Choroid plexus epithelial cell (primary cell): ENCODE measurements around the gene ZMIZ1.

ENCODE experiments used
- DNase-seq: peaks from one replicate; pipeline ENCODE4 v3.0.0-alpha.2; 2010; ENCODE audit warnings: low read depth
- H3K4me3 ChIP-seq: 2 replicates; pipeline ENCODE4 v1.5.1; 2011; ENCODE audit warnings: low read depth, mild to moderate bottlenecking, control low read depth, low read length, moderate library complexity
- TF ChIP-seq, protein P1 (sequence below): conservative IDR thresholded peaks from 2 replicates; pipeline ENCODE4 v1.5.1; 2011; ENCODE audit warnings: low read depth, mild to moderate bottlenecking, control low read depth, inconsistent platforms, low read length, moderate library complexity

The ZMIZ1 gene

GRCh38 chr10:79242620-79243152 lies 173.9 kb downstream of the ZMIZ1 start:
- TF ChIP-seq, protein P1, sequence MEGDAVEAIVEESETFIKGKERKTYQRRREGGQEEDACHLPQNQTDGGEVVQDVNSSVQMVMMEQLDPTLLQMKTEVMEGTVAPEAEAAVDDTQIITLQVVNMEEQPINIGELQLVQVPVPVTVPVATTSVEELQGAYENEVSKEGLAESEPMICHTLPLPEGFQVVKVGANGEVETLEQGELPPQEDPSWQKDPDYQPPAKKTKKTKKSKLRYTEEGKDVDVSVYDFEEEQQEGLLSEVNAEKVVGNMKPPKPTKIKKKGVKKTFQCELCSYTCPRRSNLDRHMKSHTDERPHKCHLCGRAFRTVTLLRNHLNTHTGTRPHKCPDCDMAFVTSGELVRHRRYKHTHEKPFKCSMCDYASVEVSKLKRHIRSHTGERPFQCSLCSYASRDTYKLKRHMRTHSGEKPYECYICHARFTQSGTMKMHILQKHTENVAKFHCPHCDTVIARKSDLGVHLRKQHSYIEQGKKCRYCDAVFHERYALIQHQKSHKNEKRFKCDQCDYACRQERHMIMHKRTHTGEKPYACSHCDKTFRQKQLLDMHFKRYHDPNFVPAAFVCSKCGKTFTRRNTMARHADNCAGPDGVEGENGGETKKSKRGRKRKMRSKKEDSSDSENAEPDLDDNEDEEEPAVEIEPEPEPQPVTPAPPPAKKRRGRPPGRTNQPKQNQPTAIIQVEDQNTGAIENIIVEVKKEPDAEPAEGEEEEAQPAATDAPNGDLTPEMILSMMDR: no peak
- peak overlapping the region; percentile 58 for H3K4me3 ChIP-seq
- DNase-seq: peak; percentile 83

DNA sequence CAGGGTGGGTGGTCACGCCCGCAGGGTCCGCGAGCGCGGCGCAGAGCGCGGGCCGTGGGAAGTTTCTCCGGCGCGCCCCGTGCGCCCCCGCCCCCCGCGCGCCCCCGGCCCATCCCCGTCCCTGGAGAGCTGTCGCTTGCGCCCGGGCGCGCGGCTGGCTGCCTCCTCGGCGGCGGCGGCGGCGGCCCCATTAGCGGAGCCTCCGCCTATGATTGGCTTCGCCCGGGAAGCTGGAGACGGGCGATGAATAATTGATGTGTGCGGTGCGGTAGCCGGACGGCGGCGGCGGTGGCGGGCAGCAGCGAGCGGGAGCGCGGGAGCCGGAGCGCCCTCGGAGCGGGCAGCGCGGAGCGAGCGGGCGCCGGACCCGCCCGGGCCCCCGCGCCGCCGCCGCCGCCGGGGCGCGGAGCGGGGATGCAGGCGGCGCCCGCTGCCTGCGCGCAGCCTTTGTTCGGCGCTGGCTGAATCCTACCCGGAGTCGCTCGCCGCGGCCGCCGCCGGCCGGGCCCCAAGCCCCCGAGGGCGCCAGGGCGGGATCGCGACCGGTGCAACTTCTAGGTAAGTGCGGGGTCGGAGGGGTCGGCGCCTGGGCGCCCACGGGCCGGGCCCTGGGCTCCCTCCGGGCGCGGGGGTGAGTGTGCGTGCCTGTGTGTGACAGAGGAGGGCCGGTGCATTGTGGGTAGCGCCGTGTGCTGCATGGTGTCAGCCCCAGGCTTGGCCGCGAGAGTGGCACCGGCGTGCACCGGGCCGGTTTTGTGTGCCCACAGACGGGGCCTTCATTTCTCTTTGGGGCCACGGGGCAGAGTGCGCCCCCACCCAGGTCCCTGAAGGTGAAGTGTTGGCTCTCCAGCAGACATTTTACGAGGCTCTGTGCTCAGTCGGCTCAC lies 174.7 kb downstream of the ZMIZ1 start:
- no peak for DNase-seq
- TF ChIP-seq, protein P1: no peak
- H3K4me3 ChIP-seq: peak overlapping the region; percentile 58

- TF ChIP-seq, protein P1: no peak
- DNase-seq: no peak
- H3K4me3 ChIP-seq: peak overlapping the region; percentile 58
Observed at GRCh38 chr10:79244068-79244442, 175.3 kb downstream of the ZMIZ1 start.

DNA sequence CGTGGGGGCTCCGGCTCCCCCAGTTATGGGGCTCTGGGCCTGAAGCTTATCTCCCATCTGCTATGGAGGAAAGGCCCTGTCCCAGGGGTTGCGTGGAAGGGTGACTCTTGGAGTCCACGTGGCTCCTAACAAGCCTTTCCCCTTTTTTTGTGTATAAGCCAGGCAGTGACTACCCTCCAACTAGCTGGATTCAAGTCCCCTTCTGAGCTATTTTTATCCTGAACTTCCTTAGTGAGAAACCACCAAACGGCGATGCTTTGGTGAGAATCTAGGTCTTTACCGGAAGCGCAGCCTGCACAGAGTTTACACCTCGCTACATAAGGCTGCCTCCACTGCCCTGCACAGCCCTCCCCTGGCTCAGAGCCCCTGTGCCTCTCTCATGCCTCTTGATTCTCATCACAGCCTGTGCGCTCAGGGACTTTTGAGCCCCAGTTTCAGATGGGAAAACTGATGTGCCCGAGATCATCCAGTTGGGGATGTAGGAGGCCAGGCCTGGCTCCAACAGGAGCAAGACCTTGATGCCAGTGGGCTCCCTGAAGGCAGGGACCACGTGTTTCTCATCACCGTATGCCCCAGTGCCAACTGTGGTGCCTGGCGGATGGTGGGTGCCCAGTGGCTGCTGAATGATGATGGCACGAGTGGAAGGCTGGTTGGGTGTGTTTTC lies 176.2 kb downstream of the ZMIZ1 start:
- H3K4me3 ChIP-seq: no peak overlapping the region
- no peak for DNase-seq
- TF ChIP-seq, protein P1: no peak

DNA sequence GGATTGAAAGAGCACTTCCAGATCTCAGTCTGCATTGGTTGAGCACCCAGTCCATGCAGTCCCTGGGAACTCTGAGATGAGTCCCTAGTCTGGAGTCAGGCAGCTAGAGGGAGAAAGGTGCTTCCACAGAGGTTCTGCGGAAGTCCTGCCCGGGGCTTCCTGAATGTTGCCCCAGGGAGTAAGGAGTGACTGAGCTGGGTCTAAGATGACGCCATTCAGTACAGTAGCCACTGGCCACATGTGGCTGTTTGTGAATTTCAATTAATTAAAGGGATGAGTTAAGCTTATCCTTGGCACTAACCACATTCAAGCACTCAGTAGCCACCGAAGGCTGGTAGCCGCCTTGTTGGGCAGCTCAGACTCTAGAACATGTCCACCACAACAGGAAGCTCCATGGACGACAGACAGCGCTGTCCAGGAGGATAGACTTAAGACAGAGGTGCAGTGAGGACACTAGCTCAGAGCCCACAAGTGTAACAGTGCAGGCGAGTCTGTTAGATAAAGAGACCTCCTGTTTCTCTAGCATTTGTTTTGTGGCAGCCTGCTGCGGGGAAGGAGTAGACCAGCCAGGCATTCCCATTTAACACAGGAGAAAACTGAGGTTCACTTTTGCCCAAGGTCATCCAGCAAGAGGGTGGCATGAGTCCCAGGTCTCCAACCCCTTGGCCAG lies 176.9 kb downstream of the ZMIZ1 start:
- DNase-seq: no peak
- H3K4me3 ChIP-seq: no peak overlapping the region
- TF ChIP-seq, protein P1: no peak

DNA sequence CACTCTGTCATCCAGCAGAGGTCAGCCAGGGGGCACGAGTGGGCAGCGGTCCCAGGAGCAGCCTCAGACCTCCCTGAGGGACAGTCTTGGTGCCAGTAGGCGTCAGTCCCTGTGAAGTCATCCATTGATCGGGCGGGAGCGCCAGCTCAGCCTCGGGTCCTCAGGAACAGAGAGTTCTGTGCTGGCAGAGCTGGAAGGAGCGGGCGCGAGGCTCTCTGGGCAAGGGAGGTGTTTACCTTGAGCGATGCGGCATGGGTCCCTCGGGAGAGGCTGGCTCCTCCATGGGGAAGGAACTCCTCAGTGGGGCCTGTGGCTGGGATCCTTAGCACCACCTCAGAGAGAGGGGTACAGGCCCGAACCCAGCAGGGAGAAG lies 177.4 kb downstream of the ZMIZ1 start:
- DNase-seq: no peak
- no peak overlapping the region for H3K4me3 ChIP-seq
- TF ChIP-seq, protein P1: no peak
